OCI-LY3 (cell line): Measurements from ENCODE around the gene F10.

ENCODE experiments used
- CTCF ChIP-seq: fragments of 200-600, 300-600 bp; sonication (generic); IDR thresholded peaks from 2 replicates; pipeline ENCODE4 v1.5.1; 2014; ENCODE audit warnings: antibody characterized with exemption, low read length, low read depth
- EZH2phosphoT487 ChIP-seq: fragments of 200-600 bp; shearing (Covaris generic); IDR thresholded peaks from 2 replicates; pipeline ENCODE4 v1.6.1; 2018; ENCODE audit warnings: antibody characterized with exemption, mixed run types, low read depth

GRCh38 chr13:113166266-113166665 lies 43.7 kb downstream of the F10 start:
- TF ChIP-seq CTCF (no peak), EZH2phosphoT487 (no peak)
